Pancreas (tissue), 10 donors: ENCODE data around the gene SREK1. TPM values are rescaled to one million over a fixed set of nuclear protein-coding genes. Genes with fewer than 3 reads are reported as not detected.
"Not testable (repeated sequence)": the region's sequence is repeated elsewhere in the genome, so short reads cannot be mapped to it uniquely, and the experiment has no call there.

Source experiments
- ATAC-seq, 4 donors: fragments of 200-7000 bp; cut with Tn5 transposase; one replicate each; pipeline versions ENCODE4 v1.8.0 to v1.9.1; 2020; ENCODE audit warnings: mild to moderate bottlenecking in 4 of 4, moderate library complexity in 4 of 4
- DNase-seq, 6 donors: peaks; one replicate each; pipeline ENCODE4 v3.0.0-alpha.2; 2020
- FAIRE-seq: peaks from 2 replicates; lab custom pipeline; 2012; peaks lifted over from hg19 to GRCh38; lab: Jason Lieb, UNC
- H3K27ac ChIP-seq, 4 donors: fragments of 200-600 bp; sonication (generic); 1 replicate in 3 of 4; 2 replicates in 1 of 4; pipeline versions ENCODE4 v1.5.0 to v1.8.0; 2020
- H3K27me3 ChIP-seq, 4 donors: fragments of 200-600 bp; one replicate each; pipeline ENCODE4 v1.8.0; 2021
- H3K36me3 ChIP-seq, 3 donors: fragments of 200-600 bp; sonication (generic) in 1 of 3; one replicate each; pipeline versions ENCODE4 v1.5.0 to v1.8.0; 2020 to 2021
- H3K4me1 ChIP-seq, 3 donors: fragments of 200-600 bp; one replicate each; pipeline ENCODE4 v1.8.0; 2021
- H3K4me3 ChIP-seq, 4 donors: fragments of 200-600 bp; sonication (generic) in 2 of 4; one replicate each; pipeline versions ENCODE4 v1.5.0 to v1.8.0; 2020 to 2021
- H3K9me3 ChIP-seq, 4 donors: fragments of 200-600 bp; one replicate each; pipeline ENCODE4 v1.8.0; 2021
- CTCF ChIP-seq, 4 donors: fragments of 200-600 bp; sonication (generic) in 3 of 4; IDR thresholded peaks; one replicate each; pipeline versions ENCODE4 v1.5.0 to v1.8.0; 2021; ENCODE audit warnings: antibody characterized with exemption in 4 of 4
- WGBS, 2 donors: extraction: QIAGEN DNeasy Blood & Tissue Kit; methylation state at CpG; one replicate each; pipeline ENCODE4 v1.1.7; 2013; 5-methylcytosine and 5-hydroxymethylcytosine counted together
- intact Hi-C, 3 donors: fragments of 100-400 bp; cut with DNase I; formaldehyde crosslinking; loops; one replicate each; pipeline versions ENCODE4 v1.11.1 to v1.14.2; 2022
- polyA plus RNA-seq, 2 donors: library from polyadenylated mRNA; stranded (reverse); fragments of 200-250 nt; gene quantifications; one replicate each; pipeline ENCODE4 v1.2.3, GENCODE V29; 2013
- total RNA-seq, 6 donors: library from RNA; stranded (reverse); fragmentation: NEBNext Ultra II Directional in 4 of 6; extraction: Animal tissue kit (Norgen Biotek cat#: 25700) in 4 of 6; gene quantifications; one replicate each; pipeline versions ENCODE4 v1.2.1 to v1.2.4, GENCODE V29; 2021 to 2023
- donor health status: healthy with polysubstance abuse.
- donor health status: DM: no; HTN: no; CAD: no; lungs with moderate emphysema.
- donor health status: DM: no; HTN: no; CAD: no.
- donor health status: control.
- donor health status: control.
- donor health status: Bipolar disorder and iron deficiency.
- donor health status: DM: yes; HTN: yes; CAD: no.
- donor health status: DM: no; HTN: no; CAD: no.
- donor health status: DM: no; HTN: no; CAD: no.
- donor health status: DM: yes; HTN: yes; CAD: no.

Gene SREK1
- total and polyA plus RNA-seq, 8 donors = 21.1 to 56.6 (median 33.6) TPM

- ATAC-seq = no peak
- H3K4me3 ChIP-seq = no peak overlapping the region
- WGBS, 2 donors = 91% methylated on average over 2 of the region's 2 CpGs
- H3K9me3 ChIP-seq = no peaks in the 10 kb centered on the region
- H3K27me3 ChIP-seq = no peaks in the 10 kb centered on the region
- no peaks in the 10 kb centered on the region for H3K36me3 ChIP-seq
- DNase-seq = no peak
- no peaks in the 10 kb centered on the region for H3K4me1 ChIP-seq
- no peak for TF ChIP-seq CTCF (IDR thresholded peaks at IDR 0.05)
- H3K27ac ChIP-seq = no peak overlapping the region
- no peak for FAIRE-seq
- intact Hi-C loops = no loop called here
Observed at GRCh38 chr5:66122379-66123034, 21.6 kb upstream of the SREK1 start.

DNA sequence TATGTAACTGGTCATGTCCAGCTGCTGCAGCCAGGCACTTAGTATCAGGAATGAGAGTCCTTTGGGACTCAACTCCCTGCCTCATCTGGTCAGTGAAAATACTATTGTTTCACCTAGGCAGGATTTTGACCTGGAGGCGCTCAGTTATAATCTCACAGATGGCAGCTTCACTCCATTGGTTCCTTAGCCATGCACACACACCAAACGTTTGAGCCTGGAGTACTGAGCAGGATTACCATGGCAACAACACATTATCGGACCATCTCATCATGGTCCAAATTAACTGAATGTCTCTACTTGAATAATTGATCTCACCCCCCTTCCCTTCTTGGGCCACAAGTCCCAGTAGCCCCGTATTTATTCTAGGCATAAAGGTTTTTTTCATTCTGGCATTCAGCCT is 15.0 kb upstream of the SREK1 start:
- intact Hi-C loops = no loop called here
- no peak for DNase-seq
- Histone ChIP-seq H3K4me3 (no peak overlapping the region), H3K36me3 (no peaks in the 10 kb centered on the region), H3K4me1 (no peaks in the 10 kb centered on the region), H3K27me3 (no peaks in the 10 kb centered on the region), H3K9me3 (no peaks in the 10 kb centered on the region), H3K27ac (no peak overlapping the region)
- FAIRE-seq = no peak
- no peak for TF ChIP-seq CTCF (IDR thresholded peaks at IDR 0.05)
- WGBS, 2 donors = 57 to 65% methylated on average over 4 of the region's 4 CpGs
- no peak for ATAC-seq

DNA sequence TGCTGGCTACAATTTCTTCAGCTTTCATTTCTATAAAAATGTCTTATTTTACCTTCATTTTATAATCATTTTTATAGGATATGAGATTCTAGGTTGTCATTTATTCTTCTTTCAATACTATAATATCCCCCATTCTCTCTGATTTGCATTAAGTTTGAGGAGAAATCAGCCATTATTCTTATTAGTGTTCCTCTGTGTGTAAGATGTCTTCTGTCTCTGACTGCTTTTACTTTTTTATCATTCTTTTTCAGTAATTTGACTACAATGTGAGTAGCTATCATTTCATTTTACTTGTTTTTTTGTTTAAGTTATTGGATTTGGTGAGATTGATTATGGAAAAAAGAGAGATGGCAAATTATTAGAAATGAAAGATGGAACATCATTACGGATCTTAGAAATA is 13.6 kb upstream of the SREK1 start:
- Histone ChIP-seq H3K4me3 (no peak overlapping the region), H3K9me3 (no peaks in the 10 kb centered on the region), H3K27ac (no peak overlapping the region), H3K36me3 (no peaks in the 10 kb centered on the region), H3K4me1 (no peaks in the 10 kb centered on the region), H3K27me3 (no peaks in the 10 kb centered on the region)
- DNase-seq = no peak
- TF ChIP-seq CTCF (IDR thresholded peaks at IDR 0.05) = no peak
- intact Hi-C loops = no loop called here
- 95 to 100% methylated on average over 1 of the region's 1 CpG for WGBS, 2 donors
- no peak for FAIRE-seq
- no peak for ATAC-seq

DNA sequence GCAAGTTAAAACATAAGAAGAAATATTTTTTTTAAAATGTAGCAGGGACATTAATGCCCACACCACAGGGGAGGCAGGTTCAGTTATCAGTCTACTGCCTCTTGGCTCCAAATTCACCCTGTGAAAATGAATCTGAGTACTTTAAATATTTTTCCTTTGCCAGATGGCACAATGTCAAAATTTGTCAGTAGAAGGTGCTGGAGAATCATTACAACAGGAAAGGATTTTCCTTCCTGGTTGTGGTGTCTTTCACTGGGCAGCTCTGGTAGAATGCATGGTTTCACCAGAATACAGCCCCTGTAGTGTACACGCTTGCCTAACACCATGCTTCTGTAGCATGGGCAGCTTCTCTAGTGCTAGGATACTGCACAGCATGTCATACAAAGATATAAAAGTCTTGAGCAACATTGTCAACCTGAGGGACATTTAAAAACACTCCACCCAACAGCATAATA is 9.7 kb upstream of the SREK1 start:
- peak; percentile 64 to 84 (median 82) for ATAC-seq
- FAIRE-seq = no peak
- no peak for TF ChIP-seq CTCF (IDR thresholded peaks at IDR 0.05)
- WGBS, 2 donors = 74% methylated on average over 1 of the region's 1 CpG
- Histone ChIP-seq H3K4me3 (no peak overlapping the region), H3K27ac (peak overlapping the region in 2 of 4 donors; percentile 19 to 34), H3K36me3 (no peaks in the 10 kb centered on the region), H3K9me3 (no peaks in the 10 kb centered on the region), H3K4me1 (no peaks in the 10 kb centered on the region), H3K27me3 (no peaks in the 10 kb centered on the region)
- no peak for DNase-seq
- intact Hi-C loops = no loop called here

DNA sequence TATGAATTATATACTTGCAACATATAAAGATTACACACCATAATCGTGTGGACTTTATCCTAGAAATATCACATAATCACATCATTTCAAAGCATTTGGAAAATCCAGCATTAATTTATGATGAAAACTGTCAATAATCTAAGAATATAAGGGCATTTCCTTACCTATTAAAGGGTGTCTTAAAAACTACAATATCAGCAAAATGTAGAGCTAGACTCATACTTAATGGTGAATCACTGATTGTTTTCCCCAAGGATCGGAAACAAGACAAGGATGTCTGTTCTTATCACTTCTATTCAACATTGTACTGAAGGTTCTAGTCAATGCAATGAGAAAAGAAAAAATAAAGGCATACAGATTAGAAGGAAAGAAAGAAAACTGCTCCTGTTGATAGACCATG is 8.0 kb upstream of the SREK1 start:
- WGBS, 2 donors = 69% methylated on average over 2 of the region's 2 CpGs
- no peak for ATAC-seq
- DNase-seq = no peak

DNA sequence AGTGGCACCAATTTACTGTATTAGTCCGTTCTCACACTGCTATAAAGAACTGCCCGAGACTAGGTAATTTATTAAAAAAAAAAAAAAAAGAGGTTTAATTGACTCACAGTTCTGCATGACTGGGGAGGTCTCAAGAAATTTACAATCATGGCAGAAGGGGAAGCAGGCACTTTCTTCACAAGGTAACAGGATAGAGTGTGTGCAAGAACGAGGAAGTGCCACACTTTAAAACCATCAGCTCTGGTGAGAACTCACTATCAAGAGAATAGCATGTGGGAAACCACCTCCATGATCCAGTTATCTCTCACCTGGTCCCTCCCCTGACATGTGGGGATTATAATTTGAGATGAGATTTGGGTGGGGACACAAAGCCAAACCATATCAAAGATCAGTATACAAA is 7.2 kb upstream of the SREK1 start:
- FAIRE-seq, ATAC-seq, H3K27me3 ChIP-seq, intact Hi-C loops, DNase-seq, H3K4me1 ChIP-seq, H3K4me3 ChIP-seq, H3K27ac ChIP-seq, H3K36me3 ChIP-seq, H3K9me3 ChIP-seq: not testable (repeated sequence)
- 65 to 82% methylated on average over 3 of the region's 3 CpGs for WGBS, 2 donors

More for the DNA sequence above, 8.0 kb upstream of the SREK1 start:
- no peaks in the 10 kb centered on the region for H3K4me1 ChIP-seq
- no peak overlapping the region for H3K4me3 ChIP-seq
- intact Hi-C loops = no loop called here
- no peak for TF ChIP-seq CTCF (IDR thresholded peaks at IDR 0.05)
- no peak for FAIRE-seq
- no peak overlapping the region for H3K27ac ChIP-seq
- no peaks in the 10 kb centered on the region for H3K27me3 ChIP-seq
- no peaks in the 10 kb centered on the region for H3K9me3 ChIP-seq
- no peaks in the 10 kb centered on the region for H3K36me3 ChIP-seq
